ENCODE data around the gene PGLYRP4. TPM values are rescaled to one million over a fixed set of nuclear protein-coding genes. Genes with fewer than 3 reads are reported as not detected.
A peak's percentile ranks its signal among the peaks of the same experiment; 100 is the strongest.

PGLYRP4 gene
- total RNA-seq, 1 experiment from 2014 or later = not detected

GRCh38 chr1:153313288-153313687, 35.4 kb downstream of the PGLYRP4 start:
- Mint-ChIP-seq H3K9me3 (peaks cover 17% of the 10 kb centered on the region), H3K4me3 (no peak overlapping the region), H3K27ac (no peak overlapping the region), H3K36me3 (no peaks in the 10 kb centered on the region), H3K27me3 (ENCODE audit: low read depth) (peaks cover 13% of the 10 kb centered on the region), H3K4me1 (no peaks in the 10 kb centered on the region)
- ATAC-seq = no peak
- no peak for DNase-seq (ENCODE audit: low spot score)
- ChIA-PET POLR2A (no interaction called here), CTCF (interaction anchor here (0.7 to 2.8 kb wide), 9 partner anchors 21 to 182 kb away, joined by 3 to 15 read pairs (median 4); partner anchors contain the start of gene PGLYRP4)
- TF ChIP-seq ZNF121 (CRISPR knock-in tag; IDR thresholded peaks at IDR 0.05) (no peak), IRF1 (CRISPR knock-in tag; IDR thresholded peaks at IDR 0.05) (no peak)

GRCh38 chr1:153312570-153313186, 36.0 kb downstream of the PGLYRP4 start, which contains the start of gene PGLYRP3:
TSS of gene PGLYRP3 (minus strand) at chr1:153312952. CDS start at chr1:153310665, 2,287 bp downstream.
- no peak within 1 kb of the TSS for H3K27ac Mint-ChIP-seq
- no peak within 1 kb of the TSS for H3K4me3 Mint-ChIP-seq
- ChIA-PET POLR2A (no interaction called here), CTCF (interaction anchor here (0.7 to 2.8 kb wide), 9 partner anchors 20 to 183 kb away, joined by 3 to 15 read pairs (median 4); partner anchors contain the start of gene PGLYRP4)
- TF ChIP-seq KAT7 (CRISPR knock-in tag; IDR thresholded peaks at IDR 0.05; ENCODE audit: borderline replicate concordance) (no peak), ZNF425 (CRISPR knock-in tag; conservative IDR thresholded peaks at IDR 0.05) (no peak), ZNF532 (CRISPR knock-in tag; IDR thresholded peaks at IDR 0.05; ENCODE audit: borderline replicate concordance) (no peak), TEAD1 (CRISPR knock-in tag; IDR thresholded peaks at IDR 0.05) (no peak), NFYB (CRISPR knock-in tag; conservative IDR thresholded peaks at IDR 0.05; ENCODE audit: low read depth) (no peak), CREM (CRISPR knock-in tag; IDR thresholded peaks at IDR 0.05) (no peak), SMAD3 (CRISPR knock-in tag; IDR thresholded peaks at IDR 0.05; ENCODE audit: borderline replicate concordance) (no peak), ZNF416 (CRISPR knock-in tag; IDR thresholded peaks at IDR 0.05) (no peak), CBFB (CRISPR knock-in tag; IDR thresholded peaks at IDR 0.05; ENCODE audit: low read depth) (no peak), GTF2I (CRISPR knock-in tag; conservative IDR thresholded peaks at IDR 0.05) (no peak), ZNF671 (CRISPR knock-in tag; IDR thresholded peaks at IDR 0.05) (no peak), TCF7 (CRISPR knock-in tag; IDR thresholded peaks at IDR 0.05; ENCODE audit: low read depth) (no peak), ZNF512 (CRISPR knock-in tag; IDR thresholded peaks at IDR 0.05; ENCODE audit: borderline replicate concordance) (no peak), IRF1 (CRISPR knock-in tag; IDR thresholded peaks at IDR 0.05) (no peak)
- ATAC-seq (peak; percentile 95), DNase-seq (ENCODE audit: low spot score) (no peak)
- H3K9me3 Mint-ChIP-seq = peaks cover 17% of the 10 kb centered on the region
- peaks cover 3% of the 10 kb centered on the region; the same call in 1 of the 2 replicates for H3K4me1 Mint-ChIP-seq
- no peaks in the 10 kb centered on the region for H3K36me3 Mint-ChIP-seq
- peaks cover 13% of the 10 kb centered on the region for H3K27me3 Mint-ChIP-seq (ENCODE audit: low read depth)
